ENCODE results near the gene RHOC. TPM values are rescaled to one million over a fixed set of nuclear protein-coding genes. Genes with fewer than 3 reads are reported as not detected.

The RHOC gene
- total and polyA plus RNA-seq, 2 experiments from 2014 or later, result 65.4 to 76.7 TPM

DNA sequence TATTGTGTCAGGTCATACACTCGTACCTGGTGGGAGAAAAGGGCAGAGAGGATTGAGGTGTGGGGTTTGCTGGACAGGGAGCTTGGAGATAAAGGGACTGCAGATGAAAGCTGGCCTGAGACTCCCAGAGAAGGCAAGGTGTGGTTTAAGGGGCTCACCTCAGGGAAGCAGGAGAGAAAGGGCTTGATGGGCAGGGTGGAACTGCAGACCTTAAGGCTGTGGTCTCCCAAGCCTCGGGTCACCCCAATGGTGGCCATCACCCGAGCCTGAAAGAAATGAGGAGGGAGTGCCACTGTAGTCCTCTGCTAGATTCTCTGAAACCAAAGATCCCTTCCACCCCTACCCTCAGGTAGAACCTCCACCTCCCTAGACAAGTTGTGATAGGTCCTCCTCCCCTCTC lies 3.7 kb upstream of the RHOC start:
- H3F3A ChIP-seq (replicated peaks; ENCODE audit: low read depth), result peaks cover 12% of the 10 kb centered on the region
- no peaks in the 10 kb centered on the region; the same call in 1 of the 2 replicates for H4K20me1 ChIP-seq (replicated peaks; ENCODE audit: insufficient read depth)
- DNase-seq (ENCODE audit: low spot score), result no peak
- TF ChIP-seq, protein P1, sequence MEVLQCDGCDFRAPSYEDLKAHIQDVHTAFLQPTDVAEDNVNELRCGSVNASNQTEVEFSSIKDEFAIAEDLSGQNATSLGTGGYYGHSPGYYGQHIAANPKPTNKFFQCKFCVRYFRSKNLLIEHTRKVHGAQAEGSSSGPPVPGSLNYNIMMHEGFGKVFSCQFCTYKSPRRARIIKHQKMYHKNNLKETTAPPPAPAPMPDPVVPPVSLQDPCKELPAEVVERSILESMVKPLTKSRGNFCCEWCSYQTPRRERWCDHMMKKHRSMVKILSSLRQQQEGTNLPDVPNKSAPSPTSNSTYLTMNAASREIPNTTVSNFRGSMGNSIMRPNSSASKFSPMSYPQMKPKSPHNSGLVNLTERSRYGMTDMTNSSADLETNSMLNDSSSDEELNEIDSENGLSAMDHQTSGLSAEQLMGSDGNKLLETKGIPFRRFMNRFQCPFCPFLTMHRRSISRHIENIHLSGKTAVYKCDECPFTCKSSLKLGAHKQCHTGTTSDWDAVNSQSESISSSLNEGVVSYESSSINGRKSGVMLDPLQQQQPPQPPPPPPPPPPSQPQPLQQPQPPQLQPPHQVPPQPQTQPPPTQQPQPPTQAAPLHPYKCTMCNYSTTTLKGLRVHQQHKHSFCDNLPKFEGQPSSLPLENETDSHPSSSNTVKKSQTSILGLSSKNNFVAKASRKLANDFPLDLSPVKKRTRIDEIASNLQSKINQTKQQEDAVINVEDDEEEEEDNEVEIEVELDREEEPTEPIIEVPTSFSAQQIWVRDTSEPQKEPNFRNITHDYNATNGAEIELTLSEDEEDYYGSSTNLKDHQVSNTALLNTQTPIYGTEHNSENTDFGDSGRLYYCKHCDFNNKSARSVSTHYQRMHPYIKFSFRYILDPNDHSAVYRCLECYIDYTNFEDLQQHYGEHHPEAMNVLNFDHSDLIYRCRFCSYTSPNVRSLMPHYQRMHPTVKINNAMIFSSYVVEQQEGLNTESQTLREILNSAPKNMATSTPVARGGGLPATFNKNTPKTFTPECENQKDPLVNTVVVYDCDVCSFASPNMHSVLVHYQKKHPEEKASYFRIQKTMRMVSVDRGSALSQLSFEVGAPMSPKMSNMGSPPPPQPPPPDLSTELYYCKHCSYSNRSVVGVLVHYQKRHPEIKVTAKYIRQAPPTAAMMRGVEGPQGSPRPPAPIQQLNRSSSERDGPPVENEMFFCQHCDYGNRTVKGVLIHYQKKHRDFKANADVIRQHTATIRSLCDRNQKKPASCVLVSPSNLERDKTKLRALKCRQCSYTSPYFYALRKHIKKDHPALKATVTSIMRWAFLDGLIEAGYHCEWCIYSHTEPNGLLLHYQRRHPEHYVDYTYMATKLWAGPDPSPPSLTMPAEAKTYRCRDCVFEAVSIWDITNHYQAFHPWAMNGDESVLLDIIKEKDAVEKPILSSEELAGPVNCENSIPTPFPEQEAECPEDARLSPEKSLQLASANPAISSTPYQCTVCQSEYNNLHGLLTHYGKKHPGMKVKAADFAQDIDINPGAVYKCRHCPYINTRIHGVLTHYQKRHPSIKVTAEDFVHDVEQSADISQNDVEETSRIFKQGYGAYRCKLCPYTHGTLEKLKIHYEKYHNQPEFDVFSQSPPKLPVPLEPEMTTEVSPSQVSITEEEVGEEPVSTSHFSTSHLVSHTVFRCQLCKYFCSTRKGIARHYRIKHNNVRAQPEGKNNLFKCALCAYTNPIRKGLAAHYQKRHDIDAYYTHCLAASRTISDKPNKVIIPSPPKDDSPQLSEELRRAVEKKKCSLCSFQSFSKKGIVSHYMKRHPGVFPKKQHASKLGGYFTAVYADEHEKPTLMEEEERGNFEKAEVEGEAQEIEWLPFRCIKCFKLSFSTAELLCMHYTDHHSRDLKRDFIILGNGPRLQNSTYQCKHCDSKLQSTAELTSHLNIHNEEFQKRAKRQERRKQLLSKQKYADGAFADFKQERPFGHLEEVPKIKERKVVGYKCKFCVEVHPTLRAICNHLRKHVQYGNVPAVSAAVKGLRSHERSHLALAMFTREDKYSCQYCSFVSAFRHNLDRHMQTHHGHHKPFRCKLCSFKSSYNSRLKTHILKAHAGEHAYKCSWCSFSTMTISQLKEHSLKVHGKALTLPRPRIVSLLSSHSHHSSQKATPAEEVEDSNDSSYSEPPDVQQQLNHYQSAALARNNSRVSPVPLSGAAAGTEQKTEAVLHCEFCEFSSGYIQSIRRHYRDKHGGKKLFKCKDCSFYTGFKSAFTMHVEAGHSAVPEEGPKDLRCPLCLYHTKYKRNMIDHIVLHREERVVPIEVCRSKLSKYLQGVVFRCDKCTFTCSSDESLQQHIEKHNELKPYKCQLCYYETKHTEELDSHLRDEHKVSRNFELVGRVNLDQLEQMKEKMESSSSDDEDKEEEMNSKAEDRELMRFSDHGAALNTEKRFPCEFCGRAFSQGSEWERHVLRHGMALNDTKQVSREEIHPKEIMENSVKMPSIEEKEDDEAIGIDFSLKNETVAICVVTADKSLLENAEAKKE (CRISPR knock-in tag; IDR thresholded peaks at IDR 0.05), result no peak
- TF ChIP-seq CREB1 (CRISPR knock-in tag; IDR thresholded peaks at IDR 0.05; ENCODE audit: low read depth) (no peak), POLR2AphosphoS5 (IDR thresholded peaks at IDR 0.05; ENCODE audit: low read depth) (no peak), EZH2phosphoT487 (IDR thresholded peaks at IDR 0.05; ENCODE audit: unreplicated experiment) (no peak), ZNF331 (CRISPR knock-in tag; IDR thresholded peaks at IDR 0.05; ENCODE audit: low read depth) (no peak), EZH2 (IDR thresholded peaks at IDR 0.05; ENCODE audit: low read depth, unreplicated experiment) (no peak), JUNB (IDR thresholded peaks at IDR 0.05; ENCODE audit: unreplicated experiment) (no peak), ZNF114 (CRISPR knock-in tag; IDR thresholded peaks at IDR 0.05) (no peak), STAT1 (IDR thresholded peaks at IDR 0.05; ENCODE audit: unreplicated experiment) (no peak)
- TF ChIP-seq, protein P2, sequence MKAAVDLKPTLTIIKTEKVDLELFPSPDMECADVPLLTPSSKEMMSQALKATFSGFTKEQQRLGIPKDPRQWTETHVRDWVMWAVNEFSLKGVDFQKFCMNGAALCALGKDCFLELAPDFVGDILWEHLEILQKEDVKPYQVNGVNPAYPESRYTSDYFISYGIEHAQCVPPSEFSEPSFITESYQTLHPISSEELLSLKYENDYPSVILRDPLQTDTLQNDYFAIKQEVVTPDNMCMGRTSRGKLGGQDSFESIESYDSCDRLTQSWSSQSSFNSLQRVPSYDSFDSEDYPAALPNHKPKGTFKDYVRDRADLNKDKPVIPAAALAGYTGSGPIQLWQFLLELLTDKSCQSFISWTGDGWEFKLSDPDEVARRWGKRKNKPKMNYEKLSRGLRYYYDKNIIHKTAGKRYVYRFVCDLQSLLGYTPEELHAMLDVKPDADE (IDR thresholded peaks at IDR 0.05), result no peak
- no peaks in the 10 kb centered on the region; the same call in 1 of the 2 replicates for H3K36me3 ChIP-seq (ENCODE audit: insufficient read depth)
- no peak overlapping the region for H3K4me2 ChIP-seq
- ATAC-seq, result no peak
- Mint-ChIP-seq H3K27me3 (ENCODE audit: insufficient read depth, low read depth, poor library complexity) (peaks cover 38% of the 10 kb centered on the region), H3K36me3 (ENCODE audit: low read depth) (peaks cover 12% of the 10 kb centered on the region; the same call in 2 of the 3 replicates), H3K27ac (no peak overlapping the region), H3K9me3 (no peaks in the 10 kb centered on the region; the same call in 2 of the 3 replicates), H3K4me3 (no peak overlapping the region), H3K4me1 (peaks cover 50% of the 10 kb centered on the region)
- no peaks in the 10 kb centered on the region for H3K79me2 ChIP-seq (replicated peaks; ENCODE audit: insufficient read depth)
- no peak overlapping the region for H3K27ac ChIP-seq (ENCODE audit: low read depth)
- no peak overlapping the region for H2AFZ ChIP-seq
- H3K4me1 ChIP-seq (ENCODE audit: insufficient read depth), result peaks cover 41% of the 10 kb centered on the region
- no peaks in the 10 kb centered on the region for H3K9me2 ChIP-seq (ENCODE audit: insufficient read depth)
- no peak overlapping the region for H3K4me3 ChIP-seq
- H3K27me3 ChIP-seq (ENCODE audit: insufficient read depth), result peaks cover 36% of the 10 kb centered on the region

Measured in GM23338 (cell line).